ENCODE data around the gene POLR2C. TPM values are rescaled to one million over a fixed set of nuclear protein-coding genes. Genes with fewer than 3 reads are reported as not detected.

The POLR2C gene
- total RNA-seq, 1 experiment from 2014 or later = 178 TPM

- Histone ChIP-seq H3K27me3 (ENCODE audit: control insufficient read depth, insufficient read depth, low read length) (no peaks in the 10 kb centered on the region), H3K4me3 (ENCODE audit: insufficient read depth, low read depth, low read length) (no peak overlapping the region), H3K36me3 (replicated peaks; ENCODE audit: control insufficient read depth, insufficient read depth, low read length) (no peaks in the 10 kb centered on the region)
- DNase-seq = peak; percentile 48
Observed at GRCh38 chr16:57513371-57514102, 51.1 kb downstream of the POLR2C start.

- no peak for DNase-seq
- Histone ChIP-seq H3K4me3 (ENCODE audit: insufficient read depth, low read depth, low read length) (no peak overlapping the region), H3K27me3 (ENCODE audit: control insufficient read depth, insufficient read depth, low read length) (no peaks in the 10 kb centered on the region), H3K36me3 (replicated peaks; ENCODE audit: control insufficient read depth, insufficient read depth, low read length) (no peaks in the 10 kb centered on the region)
Observed at GRCh38 chr16:57514371-57514770, 51.9 kb downstream of the POLR2C start.

GRCh38 chr16:57514791-57515600 is 52.5 kb downstream of the POLR2C start:
- peak; percentile 71 for DNase-seq
- no peaks in the 10 kb centered on the region for H3K27me3 ChIP-seq (ENCODE audit: control insufficient read depth, insufficient read depth, low read length)
- no peak overlapping the region for H3K4me3 ChIP-seq (ENCODE audit: insufficient read depth, low read depth, low read length)
- no peaks in the 10 kb centered on the region for H3K36me3 ChIP-seq (replicated peaks; ENCODE audit: control insufficient read depth, insufficient read depth, low read length)

GRCh38 chr16:57516176-57516725 is 53.8 kb downstream of the POLR2C start:
- Histone ChIP-seq H3K36me3 (replicated peaks; ENCODE audit: control insufficient read depth, insufficient read depth, low read length) (no peaks in the 10 kb centered on the region), H3K4me3 (ENCODE audit: insufficient read depth, low read depth, low read length) (no peak overlapping the region), H3K27me3 (ENCODE audit: control insufficient read depth, insufficient read depth, low read length) (no peaks in the 10 kb centered on the region)
- no peak for DNase-seq

- H3K36me3 ChIP-seq (replicated peaks; ENCODE audit: control insufficient read depth, insufficient read depth, low read length) = no peaks in the 10 kb centered on the region
- DNase-seq = no peak
- H3K4me3 ChIP-seq (ENCODE audit: insufficient read depth, low read depth, low read length) = no peak overlapping the region
- no peaks in the 10 kb centered on the region for H3K27me3 ChIP-seq (ENCODE audit: control insufficient read depth, insufficient read depth, low read length)
Observed at GRCh38 chr16:57516773-57517172, 54.3 kb downstream of the POLR2C start.

GRCh38 chr16:57517397-57518367 is 55.2 kb downstream of the POLR2C start:
- no peaks in the 10 kb centered on the region for H3K36me3 ChIP-seq (replicated peaks; ENCODE audit: control insufficient read depth, insufficient read depth, low read length)
- no peaks in the 10 kb centered on the region for H3K27me3 ChIP-seq (ENCODE audit: control insufficient read depth, insufficient read depth, low read length)
- no peak overlapping the region for H3K4me3 ChIP-seq (ENCODE audit: insufficient read depth, low read depth, low read length)
- no peak for DNase-seq

- Histone ChIP-seq H3K27me3 (ENCODE audit: control insufficient read depth, insufficient read depth, low read length) (no peaks in the 10 kb centered on the region), H3K4me3 (ENCODE audit: insufficient read depth, low read depth, low read length) (no peak overlapping the region), H3K36me3 (replicated peaks; ENCODE audit: control insufficient read depth, insufficient read depth, low read length) (no peaks in the 10 kb centered on the region)
- peak; percentile 76 for DNase-seq
Observed at GRCh38 chr16:57518520-57518919, 56.0 kb downstream of the POLR2C start.

- no peak for DNase-seq
Observed at GRCh38 chr16:57518922-57519321, 56.4 kb downstream of the POLR2C start.

GRCh38 chr16:57519796-57520360 is 57.4 kb downstream of the POLR2C start:
- Histone ChIP-seq H3K27me3 (ENCODE audit: control insufficient read depth, insufficient read depth, low read length) (no peaks in the 10 kb centered on the region), H3K4me3 (ENCODE audit: insufficient read depth, low read depth, low read length) (no peak overlapping the region), H3K36me3 (replicated peaks; ENCODE audit: control insufficient read depth, insufficient read depth, low read length) (no peaks in the 10 kb centered on the region)
- DNase-seq = peak; percentile 96

More at GRCh38 chr16:57518922-57519321, 56.4 kb downstream of the POLR2C start:
- Histone ChIP-seq H3K36me3 (replicated peaks; ENCODE audit: control insufficient read depth, insufficient read depth, low read length) (no peaks in the 10 kb centered on the region), H3K4me3 (ENCODE audit: insufficient read depth, low read depth, low read length) (no peak overlapping the region), H3K27me3 (ENCODE audit: control insufficient read depth, insufficient read depth, low read length) (no peaks in the 10 kb centered on the region)

Other genes starting within 250 kb of the POLR2C start
- 27.7 and 28.3 TPM in 2 replicates for gene ARL2BP, start 217.4 kb upstream of the POLR2C start, total RNA-seq (2014; rRNA removed; shearing (Covaris generic))
- 1.6 and 3.0 TPM in 2 replicates for gene PLLP, start 178.0 kb upstream of the POLR2C start, total RNA-seq (2014; rRNA removed; shearing (Covaris generic))
- not detected in 2 replicates for gene CCL22, start 103.9 kb upstream of the POLR2C start, total RNA-seq (2014; rRNA removed; shearing (Covaris generic))
- gene CX3CL1, start 90.2 kb upstream of the POLR2C start, total RNA-seq (2014; rRNA removed; shearing (Covaris generic)) = 0.67 and 2.1 TPM in 2 replicates
- gene CCL17, start 57.9 kb upstream of the POLR2C start, total RNA-seq (2014; rRNA removed; shearing (Covaris generic)) = not detected in 2 replicates
- 114 and 134 TPM in 2 replicates for gene CIAPIN1, start 15.3 kb upstream of the POLR2C start, total RNA-seq (2014; rRNA removed; shearing (Covaris generic))
- 43.3 and 59.6 TPM in 2 replicates for gene COQ9, start 15.2 kb upstream of the POLR2C start, total RNA-seq (2014; rRNA removed; shearing (Covaris generic))
- gene DOK4, start 23.8 kb downstream of the POLR2C start, total RNA-seq (2014; rRNA removed; shearing (Covaris generic)) = 15.3 and 15.7 TPM in 2 replicates
- 9.3 and 10.4 TPM in 2 replicates for gene CCDC102A, start 73.9 kb downstream of the POLR2C start, total RNA-seq (2014; rRNA removed; shearing (Covaris generic))
- gene ADGRG5, start 80.0 kb downstream of the POLR2C start, total RNA-seq (2014; rRNA removed; shearing (Covaris generic)) = 6.2 and 6.4 TPM in 2 replicates
- gene ADGRG1, start 166.0 kb downstream of the POLR2C start, total RNA-seq (2014; rRNA removed; shearing (Covaris generic)) = 0.38 and 0.44 TPM in 2 replicates
- 0.07 and 0.67 TPM in 2 replicates for gene ADGRG3, start 205.6 kb downstream of the POLR2C start, total RNA-seq (2014; rRNA removed; shearing (Covaris generic))
- 0.03 TPM in 1 of 2 replicates, not detected in the other for gene DRC7, start 232.1 kb downstream of the POLR2C start, total RNA-seq (2014; rRNA removed; shearing (Covaris generic))